Breast epithelium (tissue), 3 donors: Measurements from ENCODE around the gene GCNT2.

Source experiments
- CTCF ChIP-seq, 3 donors: fragments of 450-650 bp; IDR thresholded peaks; one replicate each; pipeline ENCODE4 v1.5.1; 2016 to 2017; ENCODE audit warnings: antibody characterized with exemption in 3 of 3, mild to moderate bottlenecking in 3 of 3, moderate library complexity in 3 of 3
- POLR2AphosphoS5 ChIP-seq, 3 donors: sonication (generic); formaldehyde crosslinking; IDR thresholded peaks; one replicate each; pipeline ENCODE4 v1.6.1; 2017; ENCODE audit warnings: antibody characterized with exemption in 3 of 3

GRCh38 chr6:10486215-10486614, 34.9 kb upstream of the GCNT2 start:
- TF ChIP-seq CTCF (IDR thresholded peaks at IDR 0.05) (no peak), POLR2AphosphoS5 (IDR thresholded peaks at IDR 0.05) (no peak)
